Loucy (cell line): Measurements from ENCODE around the gene CACNA2D3.

Experiments used
- EZH2phosphoT487 ChIP-seq: fragments of 200-600 bp; IDR thresholded peaks from 2 replicates; pipeline ENCODE4 v1.6.1; 2018; ENCODE audit warnings: antibody characterized with exemption, mild to moderate bottlenecking, moderate library complexity, borderline replicate concordance
- TF ChIP-seq, protein P1 (sequence below): fragments of 200-600 bp; sonication (generic); conservative IDR thresholded peaks from 2 replicates; pipeline ENCODE4 v1.5.1; 2014; ENCODE audit warnings: mild to moderate bottlenecking, antibody characterized with exemption, low read length

DNA sequence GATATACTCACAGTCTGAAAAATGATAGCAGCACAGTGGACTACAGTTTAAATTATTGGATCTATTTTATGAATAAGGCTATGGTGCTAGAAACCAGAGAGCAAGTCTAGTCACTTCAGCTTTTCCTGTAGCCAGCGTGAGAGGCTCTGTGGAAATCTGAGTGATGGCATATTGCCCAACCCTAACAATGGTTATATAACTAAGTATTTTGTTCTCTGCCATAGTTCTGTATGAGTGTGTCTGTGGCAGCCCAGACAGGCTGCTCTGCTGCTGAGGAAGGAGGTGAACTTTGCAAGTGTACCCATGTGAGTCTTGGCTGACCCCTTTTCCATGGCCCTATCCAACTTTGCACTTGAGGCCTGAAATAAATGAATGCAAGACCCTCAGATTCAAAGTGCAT is 699.9 kb downstream of the CACNA2D3 start:
- TF ChIP-seq, protein P1, sequence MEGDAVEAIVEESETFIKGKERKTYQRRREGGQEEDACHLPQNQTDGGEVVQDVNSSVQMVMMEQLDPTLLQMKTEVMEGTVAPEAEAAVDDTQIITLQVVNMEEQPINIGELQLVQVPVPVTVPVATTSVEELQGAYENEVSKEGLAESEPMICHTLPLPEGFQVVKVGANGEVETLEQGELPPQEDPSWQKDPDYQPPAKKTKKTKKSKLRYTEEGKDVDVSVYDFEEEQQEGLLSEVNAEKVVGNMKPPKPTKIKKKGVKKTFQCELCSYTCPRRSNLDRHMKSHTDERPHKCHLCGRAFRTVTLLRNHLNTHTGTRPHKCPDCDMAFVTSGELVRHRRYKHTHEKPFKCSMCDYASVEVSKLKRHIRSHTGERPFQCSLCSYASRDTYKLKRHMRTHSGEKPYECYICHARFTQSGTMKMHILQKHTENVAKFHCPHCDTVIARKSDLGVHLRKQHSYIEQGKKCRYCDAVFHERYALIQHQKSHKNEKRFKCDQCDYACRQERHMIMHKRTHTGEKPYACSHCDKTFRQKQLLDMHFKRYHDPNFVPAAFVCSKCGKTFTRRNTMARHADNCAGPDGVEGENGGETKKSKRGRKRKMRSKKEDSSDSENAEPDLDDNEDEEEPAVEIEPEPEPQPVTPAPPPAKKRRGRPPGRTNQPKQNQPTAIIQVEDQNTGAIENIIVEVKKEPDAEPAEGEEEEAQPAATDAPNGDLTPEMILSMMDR = no peak
- no peak for TF ChIP-seq EZH2phosphoT487
